Upper lobe of left lung (tissue), 4 donors: Measurements from ENCODE around the gene ZNF891.

Experiments used
- CTCF ChIP-seq, 6 experiments: fragments of 450-650 bp in 4 of 6; fragments of 200-600 bp in 2 of 6; sonication (generic) in 2 of 6; IDR thresholded peaks; one replicate each; pipeline ENCODE4 v1.5.1; 2016 to 2019; ENCODE audit warnings: antibody characterized with exemption in 6 of 6
- EP300 ChIP-seq, 4 donors: sonication (generic); formaldehyde crosslinking; IDR thresholded peaks; one replicate each; pipeline ENCODE4 v1.5.1; 2017; ENCODE audit warnings: antibody characterized with exemption in 4 of 4, control low read depth in 2 of 4

- no peak for TF ChIP-seq CTCF (IDR thresholded peaks at IDR 0.05)
- no peak for TF ChIP-seq EP300 (IDR thresholded peaks at IDR 0.05)
Measured at GRCh38 chr12:133165776-133166175, 35.7 kb upstream of the ZNF891 start.
